ENCODE measurements around the gene NOC2L. TPM values are rescaled to one million over a fixed set of nuclear protein-coding genes. Genes with fewer than 3 reads are reported as not detected.
"Not testable (repeated sequence)": the region's sequence is repeated elsewhere in the genome, so short reads cannot be mapped to it uniquely, and the experiment has no call there.

NOC2L gene
- total and polyA plus RNA-seq, 7 experiments from 2014 or later: 46.6 to 88.3 (median 67.9) TPM

- ChIA-PET CTCF (no interaction called here), POLR2A (interaction anchor here (1.0 kb wide), 1 partner anchor 9 kb away, joined by 3 read pairs; no protein-coding TSS in a partner anchor)
- H3K4me1 Mint-ChIP-seq: peaks cover 0 to 11% (median 5%) of the 10 kb centered on the region in 7 donors
- Histone ChIP-seq H3K4me3 (ENCODE audit: low read length) (no peak overlapping the region), H3K4me1 (ENCODE audit: control insufficient read depth in 2 of 2, insufficient read depth in 2 of 2, low read length in 2 of 2) (no peaks in the 10 kb centered on the region), H3K36me3 (ENCODE audit: control insufficient read depth in 2 of 3, insufficient read depth in 3 of 3, low read length in 3 of 3) (peaks cover 0 to 99% (median 35%) of the 10 kb centered on the region in 3 experiments), H3K27me3 (ENCODE audit: control insufficient read depth in 2 of 2, insufficient read depth in 2 of 2, low read length in 2 of 2) (no peaks in the 10 kb centered on the region), H3K9me3 (ENCODE audit: control insufficient read depth in 2 of 3, low read length in 3 of 3) (no peaks in the 10 kb centered on the region), H3K27ac (ENCODE audit: low read depth, low read length) (no peak overlapping the region)
- H3K36me3 Mint-ChIP-seq: peaks cover 14 to 49% (median 16%) of the 10 kb centered on the region in 5 donors
- no peak for DNase-seq
- intact Hi-C loops (cut with micrococcal nuclease): no loop called here
- no peak for ATAC-seq
- no peak overlapping the region for H3K27ac Mint-ChIP-seq
- H3K27me3 Mint-ChIP-seq: no peaks in the 10 kb centered on the region
- H3K9me3 Mint-ChIP-seq: no peaks in the 10 kb centered on the region
- H3K4me3 Mint-ChIP-seq: no peak overlapping the region
Measured at GRCh38 chr1:952201-952600, 6.9 kb downstream of the NOC2L start.

- Mint-ChIP-seq H3K4me3 (no peak overlapping the region), H3K4me1 (peaks cover 0 to 11% (median 4%) of the 10 kb centered on the region in 7 donors), H3K9me3 (no peaks in the 10 kb centered on the region), H3K36me3 (peaks cover 14 to 49% (median 18%) of the 10 kb centered on the region in 5 donors), H3K27ac (no peak overlapping the region), H3K27me3 (no peaks in the 10 kb centered on the region)
- H3K27me3 ChIP-seq (ENCODE audit: control insufficient read depth in 2 of 2, insufficient read depth in 2 of 2, low read length in 2 of 2): no peaks in the 10 kb centered on the region
- H3K9me3 ChIP-seq (ENCODE audit: control insufficient read depth in 2 of 3, low read length in 3 of 3): no peaks in the 10 kb centered on the region
- ChIA-PET POLR2A (no interaction called here), CTCF (no interaction called here)
- no peaks in the 10 kb centered on the region for H3K4me1 ChIP-seq (ENCODE audit: control insufficient read depth in 2 of 2, insufficient read depth in 2 of 2, low read length in 2 of 2)
- ATAC-seq: no peak
- H3K4me3 ChIP-seq (ENCODE audit: low read length): no peak overlapping the region
- H3K36me3 ChIP-seq (ENCODE audit: control insufficient read depth in 2 of 3, insufficient read depth in 3 of 3, low read length in 3 of 3): peaks cover 0 to 100% (median 32%) of the 10 kb centered on the region in 3 experiments
- DNase-seq: no peak
- intact Hi-C loops (cut with micrococcal nuclease): no loop called here
- H3K27ac ChIP-seq (ENCODE audit: low read depth, low read length): no peak overlapping the region
Measured at GRCh38 chr1:951364-951763, 7.7 kb downstream of the NOC2L start.

- Histone ChIP-seq H3K27ac (ENCODE audit: low read depth, low read length) (no peak overlapping the region), H3K4me1 (ENCODE audit: control insufficient read depth in 2 of 2, insufficient read depth in 2 of 2, low read length in 2 of 2) (no peaks in the 10 kb centered on the region), H3K36me3 (ENCODE audit: control insufficient read depth in 2 of 3, insufficient read depth in 3 of 3, low read length in 3 of 3) (peaks cover 0 to 100% (median 31%) of the 10 kb centered on the region in 3 experiments), H3K4me3 (ENCODE audit: low read length) (no peak overlapping the region), H3K27me3 (ENCODE audit: control insufficient read depth in 2 of 2, insufficient read depth in 2 of 2, low read length in 2 of 2) (no peaks in the 10 kb centered on the region), H3K9me3 (ENCODE audit: control insufficient read depth in 2 of 3, low read length in 3 of 3) (no peaks in the 10 kb centered on the region)
- H3K4me3 Mint-ChIP-seq: no peak overlapping the region
- H3K36me3 Mint-ChIP-seq: peaks cover 14 to 53% (median 19%) of the 10 kb centered on the region in 5 donors
- intact Hi-C loops (cut with micrococcal nuclease): no loop called here
- peaks cover 0 to 10% (median 4%) of the 10 kb centered on the region in 7 donors for H3K4me1 Mint-ChIP-seq
- POLR2A ChIA-PET: no interaction called here
- H3K27ac Mint-ChIP-seq: no peak overlapping the region
- no peak for DNase-seq
- CTCF ChIA-PET: no interaction called here
- H3K9me3 Mint-ChIP-seq: no peaks in the 10 kb centered on the region
- ATAC-seq: no peak
- H3K27me3 Mint-ChIP-seq: no peaks in the 10 kb centered on the region
Measured at GRCh38 chr1:950881-951280, 8.2 kb downstream of the NOC2L start.

- ChIA-PET POLR2A (no interaction called here), CTCF (no interaction called here)
- DNase-seq: no peak
- no peaks in the 10 kb centered on the region for H3K9me3 Mint-ChIP-seq
- H3K36me3 ChIP-seq (ENCODE audit: control insufficient read depth in 2 of 3, insufficient read depth in 3 of 3, low read length in 3 of 3): peaks cover 0 to 100% (median 25%) of the 10 kb centered on the region in 3 experiments
- no peak overlapping the region for H3K27ac ChIP-seq (ENCODE audit: low read depth, low read length)
- no peak overlapping the region for H3K4me3 ChIP-seq (ENCODE audit: low read length)
- H3K4me1 ChIP-seq (ENCODE audit: control insufficient read depth in 2 of 2, insufficient read depth in 2 of 2, low read length in 2 of 2): no peaks in the 10 kb centered on the region
- intact Hi-C loops (cut with micrococcal nuclease): no loop called here
- no peak for ATAC-seq
- H3K4me1 Mint-ChIP-seq: peaks cover 0 to 8% (median 4%) of the 10 kb centered on the region in 7 donors
- no peak overlapping the region for H3K27ac Mint-ChIP-seq
- H3K9me3 ChIP-seq (ENCODE audit: control insufficient read depth in 2 of 3, low read length in 3 of 3): no peaks in the 10 kb centered on the region
- H3K27me3 Mint-ChIP-seq: no peaks in the 10 kb centered on the region
- H3K4me3 Mint-ChIP-seq: no peak overlapping the region
- peaks cover 12 to 57% (median 18%) of the 10 kb centered on the region in 5 donors for H3K36me3 Mint-ChIP-seq
- H3K27me3 ChIP-seq (ENCODE audit: control insufficient read depth in 2 of 2, insufficient read depth in 2 of 2, low read length in 2 of 2): no peaks in the 10 kb centered on the region
Measured at GRCh38 chr1:950268-950667, 8.8 kb downstream of the NOC2L start.

GRCh38 chr1:947958-948357 is 11.1 kb downstream of the NOC2L start:
- H3K27ac ChIP-seq (ENCODE audit: low read depth, low read length): no peak overlapping the region
- H3K4me3 ChIP-seq (ENCODE audit: low read length): no peak overlapping the region
- DNase-seq (no peak), ATAC-seq (no peak)
- Mint-ChIP-seq H3K4me3 (no peak overlapping the region), H3K27ac (no peak overlapping the region), H3K4me1 (peaks cover 0 to 4% (median 0%) of the 10 kb centered on the region in 7 donors), H3K36me3 (peaks cover 4 to 45% (median 15%) of the 10 kb centered on the region in 5 donors), H3K27me3 (peaks cover 0 to 4% (median 0%) of the 10 kb centered on the region in 5 donors), H3K9me3 (no peaks in the 10 kb centered on the region)
- intact Hi-C loops (cut with micrococcal nuclease): no loop called here
- H3K9me3 ChIP-seq (ENCODE audit: control insufficient read depth in 2 of 3, low read length in 3 of 3): no peaks in the 10 kb centered on the region
- H3K4me1 ChIP-seq (ENCODE audit: control insufficient read depth in 2 of 2, insufficient read depth in 2 of 2, low read length in 2 of 2): peaks cover 0 to under 1% of the 10 kb centered on the region in 2 donors
- H3K27me3 ChIP-seq (ENCODE audit: control insufficient read depth in 2 of 2, insufficient read depth in 2 of 2, low read length in 2 of 2): peaks cover 0 to under 1% of the 10 kb centered on the region in 2 donors
- peaks cover 0 to 83% (median 15%) of the 10 kb centered on the region in 3 experiments for H3K36me3 ChIP-seq (ENCODE audit: control insufficient read depth in 2 of 3, insufficient read depth in 3 of 3, low read length in 3 of 3)
- ChIA-PET POLR2A (no interaction called here), CTCF (no interaction called here)

- H3K27ac Mint-ChIP-seq; H3K4me3 ChIP-seq (ENCODE audit: low read length); H3K4me1 ChIP-seq (ENCODE audit: control insufficient read depth in 2 of 2, insufficient read depth in 2 of 2, low read length in 2 of 2); POLR2A ChIA-PET; ATAC-seq; CTCF ChIA-PET; H3K27me3 Mint-ChIP-seq; H3K9me3 Mint-ChIP-seq; H3K9me3 ChIP-seq (ENCODE audit: control insufficient read depth in 2 of 3, low read length in 3 of 3); H3K27me3 ChIP-seq (ENCODE audit: control insufficient read depth in 2 of 2, insufficient read depth in 2 of 2, low read length in 2 of 2); H3K4me1 Mint-ChIP-seq; DNase-seq; intact Hi-C loops (cut with micrococcal nuclease); H3K27ac ChIP-seq (ENCODE audit: low read depth, low read length): not testable (repeated sequence)
- H3K36me3 ChIP-seq (ENCODE audit: control insufficient read depth in 2 of 3, insufficient read depth in 3 of 3, low read length in 3 of 3): peaks cover 0 to 71% (median 11%) of the 10 kb centered on the region in 3 experiments
- H3K4me3 Mint-ChIP-seq: peak overlapping the region in 1 of 10 donors; percentile 59
- peaks cover 4 to 43% (median 15%) of the 10 kb centered on the region in 5 donors for H3K36me3 Mint-ChIP-seq
Measured at GRCh38 chr1:946811-947210, 12.2 kb downstream of the NOC2L start.
